HG02840 (cell line): ENCODE measurements around the gene DNER.

Source experiments
- ATAC-seq: cut with Tn5 transposase; IDR thresholded peaks from one replicate; pipeline ENCODE4 v1.9.1; 2021; ENCODE audit warnings: mild to moderate bottlenecking, moderate library complexity, moderate number of reproducible peaks; ENCODE audit not compliant: unreplicated experiment, low FRiP score

DNER gene

GRCh38 chr2:229454934-229455631 is 259.3 kb downstream of the DNER start:
- no peak for ATAC-seq

DNA sequence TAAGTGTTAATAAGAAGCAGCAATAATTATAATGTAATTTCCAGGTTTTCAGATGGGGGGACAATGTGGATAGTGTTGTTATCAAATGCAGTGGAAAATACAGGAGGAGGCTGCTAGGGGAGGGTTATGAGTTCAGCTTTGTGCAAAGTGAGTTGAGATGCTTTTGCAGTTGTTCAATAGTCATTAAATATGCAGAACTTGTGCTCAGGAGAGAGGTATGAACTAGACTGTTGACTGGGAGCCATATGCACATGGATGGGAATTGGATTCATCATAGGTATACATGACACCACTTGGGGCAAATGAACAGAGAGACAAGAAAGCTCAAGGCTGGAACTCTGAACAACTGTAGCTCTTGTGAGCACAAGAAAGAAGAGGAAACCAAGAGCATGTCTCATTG is 261.1 kb downstream of the DNER start:
- no peak for ATAC-seq

DNA sequence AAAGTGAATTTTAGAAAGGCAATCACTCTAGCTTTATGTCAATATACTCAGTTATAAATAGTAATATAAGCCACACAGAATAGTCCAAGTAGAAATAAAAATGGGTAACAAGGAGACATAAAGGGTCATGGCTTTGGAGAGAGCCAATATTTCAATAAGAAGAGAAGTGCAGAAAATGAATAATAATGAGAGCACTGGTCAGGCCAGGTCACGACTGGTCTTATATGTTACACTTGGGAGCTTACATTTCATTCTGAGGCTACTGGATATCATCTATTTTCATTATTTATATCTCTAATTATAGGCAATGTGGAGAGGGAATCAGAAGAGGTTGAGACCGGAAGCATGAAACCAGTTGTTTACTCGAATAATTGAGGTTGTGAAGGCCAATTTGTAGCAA is 262.5 kb downstream of the DNER start:
- ATAC-seq = no peak

DNA sequence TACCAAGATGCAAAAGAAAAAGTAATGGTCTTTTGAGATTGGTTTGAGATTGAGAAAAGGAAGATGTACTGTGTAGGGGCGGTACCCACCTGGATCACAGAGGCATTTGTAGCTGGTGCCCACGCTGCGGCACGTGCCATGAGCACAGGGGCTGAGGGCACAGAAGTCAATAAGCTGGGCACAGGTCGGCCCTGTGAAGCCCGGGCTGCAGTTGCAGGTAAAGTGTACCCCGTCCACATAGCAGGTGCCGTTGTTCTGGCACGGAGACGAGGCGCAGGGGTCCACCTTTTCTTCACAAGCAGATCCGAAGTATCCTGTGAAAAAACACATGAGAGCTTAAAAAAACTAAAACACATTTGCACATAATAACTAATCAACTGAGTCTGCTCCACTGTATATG is 267.1 kb downstream of the DNER start:
- no peak for ATAC-seq

- no peak for ATAC-seq
Observed at GRCh38 chr2:229446350-229446749, 268.0 kb downstream of the DNER start.

- ATAC-seq = no peak
Observed at GRCh38 chr2:229445501-229446211, 268.7 kb downstream of the DNER start.

GRCh38 chr2:229445019-229445418 is 269.3 kb downstream of the DNER start:
- ATAC-seq = no peak

DNA sequence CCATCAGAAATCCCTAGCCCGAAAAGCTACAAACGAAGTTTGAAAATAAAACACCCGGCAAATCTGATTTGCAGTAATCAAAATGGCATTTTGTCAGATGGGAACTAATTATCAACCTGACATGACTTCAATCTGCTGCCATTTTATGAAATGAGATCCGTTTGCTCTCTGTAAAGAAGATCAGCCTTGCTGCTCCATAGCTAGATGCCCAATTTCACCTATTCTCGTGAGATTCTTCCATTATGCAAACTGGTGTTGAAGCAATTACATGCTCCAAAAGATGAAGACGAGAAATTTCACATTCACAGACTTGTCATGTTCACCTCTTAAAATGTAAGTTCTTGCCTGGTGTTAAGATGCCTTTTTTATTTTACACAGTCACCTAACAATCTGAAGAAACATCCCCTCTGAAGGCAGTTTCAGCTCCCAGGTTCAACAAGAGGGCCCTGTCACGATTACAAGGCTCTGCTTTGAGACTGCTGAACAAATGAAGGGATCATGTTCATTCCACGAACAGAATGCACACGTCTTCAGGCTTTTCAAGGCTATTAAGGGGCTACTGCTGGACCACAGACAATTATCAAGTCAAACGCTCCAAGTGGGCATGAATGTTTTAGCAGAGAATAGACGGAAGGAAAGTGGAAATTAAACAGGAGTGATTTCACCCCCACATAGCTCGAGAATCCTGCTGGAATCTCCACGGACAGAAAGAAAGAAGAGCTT is 270.6 kb downstream of the DNER start:
- no peak for ATAC-seq

DNA sequence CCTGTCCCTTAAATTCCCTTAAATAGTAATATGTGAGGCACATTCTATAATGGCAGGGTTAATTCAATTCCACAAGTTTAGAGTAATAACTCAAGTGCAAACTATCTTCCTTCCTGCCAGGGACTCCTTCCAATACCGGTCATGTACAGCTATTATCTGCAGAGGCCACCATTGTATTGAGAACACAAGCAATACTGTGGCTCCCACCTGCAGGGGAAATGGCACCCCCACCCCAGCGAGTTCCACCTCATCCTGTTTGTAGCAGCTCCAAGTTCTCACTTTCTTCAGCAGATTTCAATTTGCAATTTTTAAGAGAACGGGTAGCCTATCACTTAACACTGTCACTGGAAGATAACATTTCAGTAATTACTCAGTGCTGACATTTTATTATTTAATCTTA is 271.2 kb downstream of the DNER start:
- no peak for ATAC-seq

GRCh38 chr2:229438430-229439159 is 275.8 kb downstream of the DNER start:
- no peak for ATAC-seq

GRCh38 chr2:229437467-229437866 is 276.9 kb downstream of the DNER start:
- ATAC-seq = no peak

- no peak for ATAC-seq
Observed at GRCh38 chr2:229434187-229434586, 280.2 kb downstream of the DNER start.

DNA sequence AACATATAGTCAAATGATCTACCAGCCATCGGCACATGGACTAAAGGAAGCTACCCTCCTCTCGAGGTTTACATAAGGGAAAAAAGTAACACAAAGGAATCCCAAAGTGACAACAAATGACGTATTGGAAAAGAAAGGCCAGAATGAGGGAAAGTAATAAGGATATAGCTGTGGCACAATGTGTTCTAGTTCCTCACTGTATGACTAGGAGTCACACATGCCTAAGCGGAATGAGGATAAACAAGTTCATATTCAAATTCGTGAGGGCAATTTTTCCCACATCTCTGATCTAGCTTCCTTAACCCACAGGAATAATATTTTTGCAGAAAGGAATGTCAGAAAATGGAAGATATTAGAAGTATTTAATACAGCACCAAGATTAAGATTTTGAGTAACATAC is 281.0 kb downstream of the DNER start:
- ATAC-seq = no peak

DNA sequence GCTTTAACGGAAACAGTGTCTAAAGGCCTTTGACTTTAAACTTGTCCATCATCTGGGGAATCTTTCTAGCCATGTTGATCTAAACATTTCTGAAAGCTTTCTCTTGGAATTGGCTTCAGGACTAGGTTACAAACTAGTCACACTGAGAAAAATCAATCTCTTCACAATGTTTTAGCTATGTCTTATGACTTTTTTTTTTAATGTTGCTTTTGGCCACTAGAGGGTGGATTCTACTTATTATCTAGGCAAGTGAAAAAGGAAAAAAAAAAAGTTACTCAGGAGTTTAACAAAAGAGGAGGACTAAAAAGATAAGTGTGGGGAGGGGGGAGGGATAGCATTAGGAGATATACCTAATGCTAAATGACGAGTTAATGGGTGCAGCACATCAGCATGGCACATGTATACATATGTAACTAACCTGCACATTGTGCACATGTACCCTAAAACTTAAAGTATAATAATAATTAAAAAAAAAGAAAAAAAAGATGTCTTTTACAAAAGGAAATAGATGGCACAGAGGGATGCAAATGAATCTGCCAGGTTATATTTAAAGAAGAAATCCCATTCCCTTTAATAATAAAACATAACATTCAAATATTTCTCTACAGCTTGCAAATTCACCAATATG is 282.9 kb downstream of the DNER start:
- ATAC-seq = no peak

- ATAC-seq = no peak
Observed at GRCh38 chr2:229429589-229429988, 284.8 kb downstream of the DNER start.

GRCh38 chr2:229426464-229426863 is 287.9 kb downstream of the DNER start:
- no peak for ATAC-seq

GRCh38 chr2:229425598-229425997 is 288.8 kb downstream of the DNER start:
- no peak for ATAC-seq

GRCh38 chr2:229422063-229422462 is 292.3 kb downstream of the DNER start:
- ATAC-seq = no peak

- ATAC-seq = no peak
Observed at GRCh38 chr2:229419158-229419557, 295.2 kb downstream of the DNER start.

- no peak for ATAC-seq
Observed at GRCh38 chr2:229417916-229418315, 296.4 kb downstream of the DNER start.
